ENCODE data around the gene SLC44A5. TPM values are rescaled to one million over a fixed set of nuclear protein-coding genes. Genes with fewer than 3 reads are reported as not detected.

The SLC44A5 gene
- total RNA-seq, 1 experiment from 2014 or later: 2.4 TPM

- Histone ChIP-seq H3K56ac (ENCODE audit: insufficient read length, low read depth, low read length) (no peak overlapping the region), H3K4ac (ENCODE audit: low read depth, low read length) (no peak overlapping the region), H2BK15ac (ENCODE audit: low read depth, low read length) (no peak overlapping the region), H3K4me2 (ENCODE audit: insufficient read depth, insufficient read length, low read length) (no peak overlapping the region), H2AFZ (ENCODE audit: low read length) (no peak overlapping the region), H3T11ph (ENCODE audit: low read length) (no peak overlapping the region), H4K91ac (ENCODE audit: insufficient read length, low read depth, low read length) (no peak overlapping the region), H4K5ac (ENCODE audit: insufficient read length, low read depth, low read length) (no peak overlapping the region), H3K23me2 (ENCODE audit: insufficient read length, low read depth, low read length, poor library complexity, severe bottlenecking) (no peaks in the 10 kb centered on the region), H2BK5ac (ENCODE audit: insufficient read length, low read length) (no peak overlapping the region), H4K8ac (replicated peaks; ENCODE audit: insufficient read length, low read depth, low read length) (no peak overlapping the region), H3K14ac (ENCODE audit: insufficient read depth, low read length) (no peak overlapping the region), H3K27ac (ENCODE audit: insufficient read length, low read depth, low read length) (no peak overlapping the region), H2BK120ac (ENCODE audit: low read depth, low read length, poor library complexity, severe bottlenecking) (no peak overlapping the region), H2AK5ac (ENCODE audit: insufficient read length, low read length) (no peak overlapping the region), H3K27me3 (ENCODE audit: insufficient read depth, low read length) (no peaks in the 10 kb centered on the region), H3K9ac (ENCODE audit: extremely low read depth, insufficient read length, low read length) (no peak overlapping the region), H3K79me2 (ENCODE audit: insufficient read depth, low read length) (no peaks in the 10 kb centered on the region), H2BK12ac (ENCODE audit: insufficient read length, low read depth, low read length) (no peak overlapping the region), H3K4me1 (ENCODE audit: insufficient read depth, low read length) (no peaks in the 10 kb centered on the region), H3K79me1 (ENCODE audit: insufficient read depth, low read depth, low read length, poor library complexity, severe bottlenecking) (no peaks in the 10 kb centered on the region), H4K20me1 (ENCODE audit: control insufficient read depth, insufficient read depth, insufficient read length) (no peaks in the 10 kb centered on the region), H3K9me3 (ENCODE audit: control insufficient read depth, low read depth, low read length) (no peaks in the 10 kb centered on the region), H2BK20ac (ENCODE audit: low read depth, low read length, poor library complexity, severe bottlenecking) (no peak overlapping the region), H3K23ac (ENCODE audit: insufficient read length, low read depth, low read length) (no peak overlapping the region), H3K18ac (ENCODE audit: insufficient read length, low read depth, low read length) (no peak overlapping the region)
- TF ChIP-seq CTCF (conservative IDR thresholded peaks at IDR 0.05): no peak
- no peak for DNase-seq
- H3K9me3 Mint-ChIP-seq: peaks cover 5 to 7% of the 10 kb centered on the region in 2 experiments; a peak in 4 of 5 replicates
- no peak overlapping the region for H3K4me3 Mint-ChIP-seq
- H3K36me3 Mint-ChIP-seq (ENCODE audit: insufficient read depth in 1 of 3, low read depth in 3 of 3): peaks cover 0 to 2% (median 0%) of the 10 kb centered on the region in 3 experiments; a peak in 1 of 7 replicates
- no peak overlapping the region for H3K27ac Mint-ChIP-seq
- no peaks in the 10 kb centered on the region for H3K4me1 Mint-ChIP-seq
- WGBS (ENCODE audit: extremely low coverage, insufficient read length, low lambda C conversion rate): no CpG with 5 or more reads among the region's 1 CpG
- no peaks in the 10 kb centered on the region for H3K27me3 Mint-ChIP-seq (ENCODE audit: low read depth)
Observed at GRCh38 chr1:75275631-75276030, 335.3 kb downstream of the SLC44A5 start.
